Measurements from ENCODE around the gene HIVEP2. TPM values are rescaled to one million over a fixed set of nuclear protein-coding genes. Genes with fewer than 3 reads are reported as not detected.

The HIVEP2 gene
- total RNA-seq, 4 donors from 2014 or later: 17.2 to 49.4 (median 21.6) TPM

GRCh38 chr6:142843361-142843760 lies 101.6 kb downstream of the HIVEP2 start:
- 63 to 72% methylated on average over 4 of the region's 4 CpGs for WGBS, 2 donors
- intact Hi-C loops (cut with DNase I; ENCODE audit: low total_unique reads): no loop called here
- no peak overlapping the region for H3K4me3 ChIP-seq (ENCODE audit: low read depth, poor library complexity, severe bottlenecking)
- no peak for DNase-seq (ENCODE audit: low spot score in 2 of 2)
- TF ChIP-seq POLR2A (IDR thresholded peaks at IDR 0.05): no peak
- TF ChIP-seq, protein P1, sequence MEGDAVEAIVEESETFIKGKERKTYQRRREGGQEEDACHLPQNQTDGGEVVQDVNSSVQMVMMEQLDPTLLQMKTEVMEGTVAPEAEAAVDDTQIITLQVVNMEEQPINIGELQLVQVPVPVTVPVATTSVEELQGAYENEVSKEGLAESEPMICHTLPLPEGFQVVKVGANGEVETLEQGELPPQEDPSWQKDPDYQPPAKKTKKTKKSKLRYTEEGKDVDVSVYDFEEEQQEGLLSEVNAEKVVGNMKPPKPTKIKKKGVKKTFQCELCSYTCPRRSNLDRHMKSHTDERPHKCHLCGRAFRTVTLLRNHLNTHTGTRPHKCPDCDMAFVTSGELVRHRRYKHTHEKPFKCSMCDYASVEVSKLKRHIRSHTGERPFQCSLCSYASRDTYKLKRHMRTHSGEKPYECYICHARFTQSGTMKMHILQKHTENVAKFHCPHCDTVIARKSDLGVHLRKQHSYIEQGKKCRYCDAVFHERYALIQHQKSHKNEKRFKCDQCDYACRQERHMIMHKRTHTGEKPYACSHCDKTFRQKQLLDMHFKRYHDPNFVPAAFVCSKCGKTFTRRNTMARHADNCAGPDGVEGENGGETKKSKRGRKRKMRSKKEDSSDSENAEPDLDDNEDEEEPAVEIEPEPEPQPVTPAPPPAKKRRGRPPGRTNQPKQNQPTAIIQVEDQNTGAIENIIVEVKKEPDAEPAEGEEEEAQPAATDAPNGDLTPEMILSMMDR (IDR thresholded peaks at IDR 0.05): no peak

DNA sequence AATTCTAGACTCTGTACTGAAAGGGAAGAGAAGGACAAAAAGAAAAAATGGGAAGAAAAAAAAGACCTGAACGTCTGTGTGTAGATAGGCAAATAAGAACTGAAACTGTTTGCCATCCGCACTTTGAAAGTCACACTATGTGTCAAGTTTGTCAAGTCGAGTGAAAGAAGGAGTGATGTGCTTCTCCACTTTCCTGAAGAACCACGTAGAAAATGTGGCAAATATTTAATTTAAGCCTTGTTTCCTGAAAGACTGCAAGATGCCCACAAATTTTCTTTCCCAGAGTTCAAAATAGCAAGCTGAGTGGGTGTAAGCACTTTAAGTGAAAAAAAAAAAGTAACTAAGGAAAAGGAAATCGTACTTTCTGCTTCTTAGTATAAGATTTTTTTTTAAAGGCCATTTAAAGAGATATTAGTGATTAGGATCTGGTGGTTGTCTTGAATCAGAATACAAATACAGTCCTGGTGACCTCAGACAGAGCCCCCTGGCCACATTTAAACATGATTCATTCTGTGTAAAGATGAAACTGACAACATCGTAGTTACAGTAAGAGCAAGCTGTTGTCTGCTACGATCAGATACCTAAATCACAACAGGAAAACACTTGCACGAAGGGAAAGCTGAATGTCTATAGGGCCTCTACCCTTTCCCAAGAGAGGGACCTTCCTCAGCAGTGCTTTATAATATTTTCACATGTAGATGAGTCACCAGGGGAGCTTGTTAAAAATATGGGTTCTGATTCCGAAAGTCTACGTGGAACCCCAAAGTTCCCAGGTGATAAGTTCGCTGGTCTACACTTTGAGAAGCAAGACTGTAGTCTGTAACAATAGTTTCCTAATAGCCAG lies 102.3 kb downstream of the HIVEP2 start:
- H3K4me3 ChIP-seq (ENCODE audit: low read depth, poor library complexity, severe bottlenecking): no peak overlapping the region
- WGBS, 2 donors: 53 to 55% methylated on average over 11 of the region's 11 CpGs
- intact Hi-C loops (cut with DNase I; ENCODE audit: low total_unique reads): no loop called here
- no peak for DNase-seq (ENCODE audit: low spot score in 2 of 2)
- no peak for TF ChIP-seq POLR2A (IDR thresholded peaks at IDR 0.05)
- TF ChIP-seq, protein P1 (IDR thresholded peaks at IDR 0.05): no peak

GRCh38 chr6:142841915-142842314 lies 103.1 kb downstream of the HIVEP2 start:
- no peak overlapping the region for H3K4me3 ChIP-seq (ENCODE audit: low read depth, poor library complexity, severe bottlenecking)
- 90 to 91% methylated on average over 1 of the region's 1 CpG for WGBS, 2 donors
- TF ChIP-seq, protein P1 (IDR thresholded peaks at IDR 0.05): no peak
- TF ChIP-seq POLR2A (IDR thresholded peaks at IDR 0.05): no peak
- intact Hi-C loops (cut with DNase I; ENCODE audit: low total_unique reads): no loop called here
- DNase-seq (ENCODE audit: low spot score in 2 of 2): no peak

DNA sequence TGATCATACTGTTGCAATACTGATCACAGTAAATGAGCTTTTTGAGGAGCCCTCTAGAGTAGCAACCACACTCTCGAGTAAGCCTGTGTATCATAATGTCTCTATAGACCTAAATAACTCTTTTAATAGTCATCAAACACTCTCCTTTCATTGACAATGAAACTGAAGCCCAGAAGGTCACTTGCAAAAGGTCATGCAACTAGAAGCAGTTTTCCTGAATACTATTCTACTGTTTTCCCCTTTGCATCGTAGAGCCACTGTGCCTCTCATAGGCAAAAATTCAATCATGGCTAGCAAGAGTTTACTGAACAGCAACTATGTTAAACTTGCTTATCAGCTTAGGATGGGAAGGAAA lies 105.3 kb downstream of the HIVEP2 start:
- no peak for TF ChIP-seq POLR2A (IDR thresholded peaks at IDR 0.05)
- TF ChIP-seq, protein P1 (IDR thresholded peaks at IDR 0.05): no peak
- no peak for DNase-seq (ENCODE audit: low spot score in 2 of 2)
- H3K4me3 ChIP-seq (ENCODE audit: low read depth, poor library complexity, severe bottlenecking): no peak overlapping the region
- intact Hi-C loops (cut with DNase I; ENCODE audit: low total_unique reads): no loop called here
- WGBS, 2 donors: 75 to 77% methylated on average over 2 of the region's 2 CpGs

- H3K4me3 ChIP-seq (ENCODE audit: low read depth, poor library complexity, severe bottlenecking): no peak overlapping the region
- WGBS, 2 donors: 78 to 83% methylated on average over 7 of the region's 7 CpGs
- TF ChIP-seq, protein P1 (IDR thresholded peaks at IDR 0.05): no peak
- no peak for TF ChIP-seq POLR2A (IDR thresholded peaks at IDR 0.05)
- no peak for DNase-seq (ENCODE audit: low spot score in 2 of 2)
- intact Hi-C loops (cut with DNase I; ENCODE audit: low total_unique reads): no loop called here
These were observed 105.9 kb downstream of the HIVEP2 start for GRCh38 chr6:142838821-142839685.

All from lower leg skin (tissue), 4 donors.